GM21367 (cell line): ENCODE data around the gene LRRC26.

Experiments used
- ATAC-seq: cut with Tn5 transposase; IDR thresholded peaks from one replicate; pipeline ENCODE4 v1.9.1; 2021; ENCODE audit not compliant: unreplicated experiment

LRRC26 gene

DNA sequence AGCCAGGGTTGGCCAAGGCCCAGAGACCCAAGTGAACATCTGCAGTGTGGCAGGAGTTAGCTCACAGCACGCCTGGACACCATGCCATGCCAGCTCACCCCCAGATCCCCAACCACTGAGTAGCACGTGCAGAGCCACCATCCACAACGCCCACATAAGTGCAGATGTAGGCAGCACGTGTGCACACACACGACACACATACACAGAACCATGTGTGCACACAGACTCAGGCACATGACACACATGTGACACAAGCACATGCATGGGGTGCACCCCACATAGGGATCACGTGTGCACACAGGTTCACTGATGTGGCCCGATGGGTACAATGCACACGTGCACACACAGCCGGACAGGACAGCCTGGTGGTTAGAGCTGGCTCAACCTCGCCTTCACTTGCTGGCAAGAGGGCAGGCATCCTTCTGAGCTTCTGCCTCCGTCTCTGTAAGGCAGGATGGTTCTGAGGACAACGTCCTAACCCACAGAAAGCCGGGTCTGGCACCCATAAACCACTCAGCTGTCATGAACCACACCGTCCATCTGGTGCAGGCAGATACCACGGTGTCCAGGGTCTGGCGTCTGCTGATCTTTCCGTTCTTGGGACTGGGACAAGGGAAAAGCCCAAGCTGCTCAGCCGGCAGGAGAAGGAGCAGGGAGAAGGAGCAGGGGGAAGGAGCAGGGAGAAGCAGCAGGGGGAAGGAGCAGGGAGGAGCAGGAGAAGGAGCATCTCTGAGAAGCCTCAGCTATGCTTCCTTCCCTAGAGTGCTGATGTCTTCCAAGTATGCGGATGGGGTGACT lies 12.0 kb downstream of the LRRC26 start:
- ATAC-seq = no peak

GRCh38 chr9:137156567-137157375 lies 13.1 kb downstream of the LRRC26 start:
- no peak for ATAC-seq

DNA sequence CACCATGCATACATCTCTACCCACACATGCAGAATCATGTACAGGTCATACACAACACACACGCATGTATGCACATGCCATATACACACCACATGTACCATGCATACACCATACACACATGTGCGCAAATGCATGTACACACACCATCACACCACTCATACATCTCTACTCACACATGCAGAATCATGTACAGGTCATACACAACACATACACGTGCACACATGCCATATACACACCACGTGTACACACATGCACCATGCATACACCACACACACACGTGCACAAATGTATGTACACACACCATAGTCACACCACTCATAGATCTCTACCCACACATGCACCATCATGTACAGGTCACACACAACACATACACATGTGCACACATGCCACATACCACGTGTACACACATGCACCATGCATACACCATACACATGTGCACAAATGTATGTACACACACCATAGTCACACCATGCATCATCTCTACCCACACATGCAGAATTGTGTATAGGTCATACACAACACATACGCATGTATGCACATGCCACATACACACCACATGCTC lies 16.9 kb downstream of the LRRC26 start:
- no peak for ATAC-seq

DNA sequence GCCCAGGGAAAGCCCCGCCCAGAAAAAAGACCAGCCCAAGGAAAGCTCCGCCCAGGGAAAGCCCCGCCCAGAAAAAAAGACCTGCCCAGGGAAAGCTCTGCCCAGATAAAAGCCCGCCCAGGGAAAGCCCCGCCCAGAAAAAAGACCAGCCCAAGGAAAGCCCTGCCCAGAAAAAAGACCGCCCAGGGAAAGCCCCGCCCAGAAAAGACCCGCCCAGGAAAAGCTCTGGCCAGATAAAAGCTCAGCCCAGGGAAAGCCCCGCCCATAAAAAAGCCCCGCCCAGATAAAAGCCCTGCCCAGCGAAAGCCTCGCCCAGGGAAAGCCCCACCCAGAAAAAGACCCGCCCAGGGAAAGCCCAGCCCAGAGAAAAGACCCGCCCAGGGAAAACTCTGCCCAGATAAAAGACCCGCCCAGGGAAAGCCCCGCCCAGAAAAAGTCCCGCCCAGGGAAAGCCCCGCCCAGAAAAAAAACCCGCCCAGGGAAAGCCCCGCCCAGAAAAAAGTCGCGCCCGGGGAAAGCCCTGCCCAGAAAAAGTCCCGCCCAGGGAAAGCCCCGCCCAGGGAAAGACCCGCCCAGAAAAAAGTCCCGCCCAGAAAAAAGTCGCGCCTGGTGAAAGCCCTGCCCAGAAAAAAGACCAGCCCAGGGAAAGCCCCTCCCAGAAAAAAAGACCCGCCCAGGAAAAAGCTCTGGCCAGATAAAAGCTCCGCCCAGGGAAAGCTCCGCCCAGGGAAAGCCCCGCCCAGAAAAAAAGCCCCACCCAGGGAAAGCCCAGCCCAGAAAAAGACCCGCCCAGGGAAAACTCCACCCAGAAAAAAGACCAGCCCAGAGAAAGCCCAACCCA lies 19.0 kb downstream of the LRRC26 start:
- peak; percentile 30 for ATAC-seq

- ATAC-seq = no peak
Measured at GRCh38 chr9:137149942-137150616, 19.8 kb downstream of the LRRC26 start.

DNA sequence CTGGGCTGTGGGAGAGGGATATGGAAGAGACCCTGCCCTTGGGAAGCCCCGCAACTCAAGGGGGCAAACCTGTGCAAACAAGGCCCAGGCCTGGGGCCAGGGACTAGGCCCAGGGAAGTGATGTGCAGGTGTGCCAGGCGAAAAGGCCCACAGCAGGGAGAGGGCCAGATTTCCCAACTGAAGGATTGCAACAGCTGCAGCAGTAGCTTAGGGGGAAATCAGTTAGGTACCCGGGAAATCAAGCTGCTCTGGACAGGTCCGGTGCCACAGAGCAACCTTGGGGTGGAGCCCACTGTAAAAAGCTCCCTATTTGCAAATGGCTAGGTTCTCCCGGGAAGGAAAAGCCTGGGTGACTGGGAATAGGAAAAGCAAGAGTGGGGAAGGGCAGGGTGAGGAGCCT lies 20.5 kb downstream of the LRRC26 start:
- no peak for ATAC-seq

DNA sequence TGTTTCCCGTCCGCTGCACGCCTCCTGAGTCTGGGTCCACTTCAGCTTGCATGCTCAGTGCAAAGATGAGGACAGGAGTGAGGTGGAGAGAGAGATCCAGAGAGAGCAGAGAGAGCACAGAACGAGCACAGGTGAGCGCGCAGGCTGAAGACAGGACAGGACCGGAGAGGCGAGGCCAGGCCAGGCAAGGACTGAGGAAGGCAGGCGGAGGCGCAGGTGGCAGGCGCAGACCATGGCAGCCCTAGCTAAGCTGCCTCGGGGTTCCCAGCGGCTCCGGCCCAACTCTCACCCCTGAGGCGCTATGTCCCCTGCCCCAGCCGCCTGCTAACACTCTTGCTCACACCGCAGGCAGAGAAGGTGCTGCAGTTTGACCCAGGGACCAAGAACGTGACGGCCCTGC lies 21.2 kb downstream of the LRRC26 start:
- ATAC-seq = no peak

DNA sequence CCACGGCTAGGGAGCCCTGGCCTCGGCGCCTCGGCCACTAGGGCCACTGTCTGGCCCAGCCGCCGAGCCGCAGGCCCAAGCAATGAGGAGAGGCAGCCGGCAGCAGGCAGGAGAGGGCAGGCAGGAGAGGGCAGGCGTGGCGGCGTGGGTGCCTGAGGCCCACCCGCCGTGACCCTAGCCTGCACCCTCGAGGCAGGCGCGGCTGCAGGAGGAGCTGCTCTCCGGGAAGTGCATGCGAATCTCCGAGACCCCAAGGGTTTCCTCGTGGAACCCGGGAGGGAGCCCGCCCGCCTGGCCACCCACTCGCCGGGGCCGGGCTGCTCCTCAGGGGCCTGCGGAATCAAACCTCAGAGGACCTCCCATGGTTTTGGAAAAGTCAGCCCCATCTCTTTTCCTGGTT lies 21.6 kb downstream of the LRRC26 start:
- ATAC-seq = no peak

- ATAC-seq = no peak
Measured at GRCh38 chr9:137147793-137148160, 22.1 kb downstream of the LRRC26 start.

- ATAC-seq = no peak
Measured at GRCh38 chr9:137147091-137147792, 22.6 kb downstream of the LRRC26 start.

- ATAC-seq = no peak
Measured at GRCh38 chr9:137146527-137146918, 23.3 kb downstream of the LRRC26 start.

DNA sequence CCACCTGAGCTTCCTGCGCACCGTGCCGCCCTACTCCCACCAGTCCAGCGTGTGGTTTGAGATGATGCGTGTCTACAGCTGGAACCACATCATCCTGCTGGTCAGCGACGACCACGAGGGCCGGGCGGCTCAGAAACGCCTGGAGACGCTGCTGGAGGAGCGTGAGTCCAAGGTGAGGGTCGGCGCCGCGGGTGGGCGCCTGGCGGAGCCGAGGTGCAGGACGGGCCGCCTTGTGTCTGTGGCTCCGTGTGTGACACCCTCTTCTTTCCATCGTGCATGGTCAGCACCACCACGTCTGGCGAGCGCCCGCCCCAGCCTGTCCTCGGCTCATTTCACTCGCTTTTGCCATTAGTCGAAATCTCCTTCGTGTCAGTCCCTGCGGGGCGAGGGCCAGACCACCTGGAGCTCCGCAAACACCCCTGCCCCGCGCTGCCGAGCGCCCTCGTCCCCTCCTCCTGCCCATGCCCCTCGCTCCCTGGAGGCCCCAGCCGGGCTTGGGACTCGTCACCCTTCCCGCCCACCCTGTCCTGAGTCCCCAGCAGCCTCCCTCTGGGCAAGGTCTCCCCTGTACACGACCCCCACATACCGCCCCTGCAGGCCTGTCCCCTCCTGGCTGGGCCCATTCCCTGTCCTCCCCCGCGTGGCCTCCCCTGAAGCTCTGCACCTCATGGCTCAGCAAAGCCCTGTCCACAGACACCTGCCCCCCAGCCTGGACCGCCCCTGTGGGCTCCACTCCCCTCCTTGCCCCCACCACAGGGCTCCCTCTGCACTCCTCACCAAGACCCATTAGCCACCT lies 23.9 kb downstream of the LRRC26 start:
- no peak for ATAC-seq

- no peak for ATAC-seq
Measured at GRCh38 chr9:137143459-137143858, 26.4 kb downstream of the LRRC26 start.

- no peak for ATAC-seq
Measured at GRCh38 chr9:137141976-137142936, 27.6 kb downstream of the LRRC26 start.

DNA sequence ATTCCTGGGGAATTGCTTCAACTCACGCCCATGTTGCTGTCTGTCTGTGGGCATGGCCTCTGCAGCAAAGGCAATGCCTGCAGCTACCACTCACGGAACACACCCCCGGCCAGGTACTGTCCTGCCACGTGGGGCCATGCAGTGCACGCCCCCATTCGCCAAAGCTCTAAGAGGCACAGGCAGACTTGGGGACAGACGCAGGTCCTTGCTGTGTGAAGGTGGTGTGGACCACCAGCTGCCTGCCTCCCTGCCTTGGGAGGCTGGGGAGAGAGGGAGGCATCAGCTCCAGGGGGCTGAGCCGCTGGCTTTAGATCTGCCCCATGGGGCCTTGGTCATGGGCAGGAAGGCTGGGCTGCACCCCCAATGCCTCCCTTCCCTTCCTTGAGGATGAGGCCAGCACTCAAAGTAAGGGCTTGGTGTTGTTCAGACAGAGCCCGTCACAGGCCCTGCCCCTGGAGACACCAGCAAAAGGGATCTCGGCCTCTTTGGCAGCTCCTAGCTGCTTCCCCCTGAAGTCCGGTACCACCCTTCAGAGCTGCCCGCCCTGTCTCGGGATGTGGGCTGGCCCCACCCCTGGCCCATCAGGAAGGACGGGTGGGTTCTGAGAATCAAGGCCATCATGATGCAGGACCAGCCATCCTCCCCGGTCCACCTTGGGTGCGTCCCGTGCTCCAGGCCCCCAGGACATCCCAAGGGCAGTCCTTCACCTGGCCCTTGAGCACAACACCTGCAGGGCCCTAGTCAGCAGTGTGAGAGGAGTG lies 28.6 kb downstream of the LRRC26 start:
- no peak for ATAC-seq

DNA sequence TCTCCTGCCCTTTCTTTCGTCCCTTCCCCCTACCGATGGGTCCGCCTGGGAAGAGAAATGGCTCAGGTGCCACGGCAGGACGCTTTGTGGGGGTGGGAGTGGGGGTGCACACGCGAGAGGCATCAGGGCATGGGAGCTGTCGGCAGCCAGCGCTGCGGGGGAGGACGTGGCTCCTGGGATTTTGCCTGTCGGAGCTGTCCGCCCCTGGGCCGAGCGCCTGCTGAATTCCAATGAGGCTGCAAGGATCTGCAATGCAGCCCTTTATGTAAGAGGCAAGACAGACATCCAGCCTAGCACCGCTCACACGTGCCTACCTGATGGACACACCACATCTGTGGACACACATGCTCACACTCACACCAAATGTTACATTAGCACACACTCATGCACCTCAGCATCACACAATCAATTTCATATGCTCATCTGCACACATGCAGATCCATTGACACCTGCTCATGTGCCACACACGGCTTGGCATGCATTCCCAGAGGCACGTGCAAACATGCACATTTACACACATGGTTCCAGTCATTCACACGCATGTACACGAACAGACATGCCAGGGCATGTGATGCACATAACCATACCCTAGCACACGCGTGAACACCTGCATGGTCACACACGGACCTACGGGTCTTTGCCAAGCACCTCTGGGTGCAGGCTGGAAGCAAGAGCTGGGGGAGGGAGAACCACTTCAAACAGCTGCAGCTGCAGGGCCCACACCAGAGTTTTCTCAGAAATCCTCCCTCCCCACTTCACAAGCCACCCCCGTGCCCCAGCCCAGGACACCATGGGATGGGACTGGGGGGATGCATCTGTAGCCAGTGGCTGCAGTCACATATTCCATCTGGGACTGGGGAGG lies 29.5 kb downstream of the LRRC26 start:
- ATAC-seq = no peak
